ENCODE measurements around the gene FAM221B.

FAM221B gene

GRCh38 chr9:35828716-35829083, at the start of gene FAM221B:
TSS of gene FAM221B (minus strand) at chr9:35828732. CDS start at chr9:35826161, 2,571 bp downstream.
- in situ Hi-C loops (cut with MboI; ENCODE audit: low sequenced_read_pairs) = no loop called here

- in situ Hi-C loops (cut with MboI; ENCODE audit: low sequenced_read_pairs) = no loop called here
These were observed 44.0 kb upstream of the FAM221B start for GRCh38 chr9:35872505-35872904.

- in situ Hi-C loops (cut with MboI; ENCODE audit: low sequenced_read_pairs) = no loop called here
These were observed 43.0 kb upstream of the FAM221B start for GRCh38 chr9:35871545-35871944.

GRCh38 chr9:35870351-35870923, 41.9 kb upstream of the FAM221B start, which contains the start of gene OR13J1:
TSS of gene OR13J1 (minus strand) at chr9:35870401. CDS start at chr9:35870401, 0 bp downstream.
- in situ Hi-C loops (cut with MboI; ENCODE audit: low sequenced_read_pairs) = no loop called here

- in situ Hi-C loops (cut with MboI; ENCODE audit: low sequenced_read_pairs) = no loop called here
These were observed 41.2 kb upstream of the FAM221B start for GRCh38 chr9:35869621-35870216.

- in situ Hi-C loops (cut with MboI; ENCODE audit: low sequenced_read_pairs) = no loop called here
These were observed 40.4 kb upstream of the FAM221B start for GRCh38 chr9:35868933-35869332.

GRCh38 chr9:35867538-35867937, 39.0 kb upstream of the FAM221B start:
- in situ Hi-C loops (cut with MboI; ENCODE audit: low sequenced_read_pairs) = no loop called here

- in situ Hi-C loops (cut with MboI; ENCODE audit: low sequenced_read_pairs) = no loop called here
These were observed 36.2 kb upstream of the FAM221B start for GRCh38 chr9:35864695-35865255.

- in situ Hi-C loops (cut with MboI; ENCODE audit: low sequenced_read_pairs) = no loop called here
These were observed 35.1 kb upstream of the FAM221B start for GRCh38 chr9:35863583-35863982.

GRCh38 chr9:35862328-35862727, 33.8 kb upstream of the FAM221B start:
- in situ Hi-C loops (cut with MboI; ENCODE audit: low sequenced_read_pairs) = no loop called here

GRCh38 chr9:35861161-35861897, 32.8 kb upstream of the FAM221B start:
- in situ Hi-C loops (cut with MboI; ENCODE audit: low sequenced_read_pairs) = no loop called here

GRCh38 chr9:35859990-35860339, 31.4 kb upstream of the FAM221B start:
- in situ Hi-C loops (cut with MboI; ENCODE audit: low sequenced_read_pairs) = no loop called here

- in situ Hi-C loops (cut with MboI; ENCODE audit: low sequenced_read_pairs) = no loop called here
These were observed 30.9 kb upstream of the FAM221B start for GRCh38 chr9:35859310-35859989.

- in situ Hi-C loops (cut with MboI; ENCODE audit: low sequenced_read_pairs) = no loop called here
These were observed 29.9 kb upstream of the FAM221B start for GRCh38 chr9:35858458-35858857.

- in situ Hi-C loops (cut with MboI; ENCODE audit: low sequenced_read_pairs) = no loop called here
These were observed 28.4 kb upstream of the FAM221B start for GRCh38 chr9:35856882-35857281.

GRCh38 chr9:35856206-35856605, 27.7 kb upstream of the FAM221B start:
- in situ Hi-C loops (cut with MboI; ENCODE audit: low sequenced_read_pairs) = no loop called here

GRCh38 chr9:35854091-35854762, 25.7 kb upstream of the FAM221B start:
- in situ Hi-C loops (cut with MboI; ENCODE audit: low sequenced_read_pairs) = no loop called here

GRCh38 chr9:35852876-35853865, 24.6 kb upstream of the FAM221B start:
- in situ Hi-C loops (cut with MboI; ENCODE audit: low sequenced_read_pairs) = no loop called here

- in situ Hi-C loops (cut with MboI; ENCODE audit: low sequenced_read_pairs) = no loop called here
These were observed 23.8 kb upstream of the FAM221B start for GRCh38 chr9:35852267-35852815.
